ENCODE data around the gene GJB1.

GJB1 gene

DNA sequence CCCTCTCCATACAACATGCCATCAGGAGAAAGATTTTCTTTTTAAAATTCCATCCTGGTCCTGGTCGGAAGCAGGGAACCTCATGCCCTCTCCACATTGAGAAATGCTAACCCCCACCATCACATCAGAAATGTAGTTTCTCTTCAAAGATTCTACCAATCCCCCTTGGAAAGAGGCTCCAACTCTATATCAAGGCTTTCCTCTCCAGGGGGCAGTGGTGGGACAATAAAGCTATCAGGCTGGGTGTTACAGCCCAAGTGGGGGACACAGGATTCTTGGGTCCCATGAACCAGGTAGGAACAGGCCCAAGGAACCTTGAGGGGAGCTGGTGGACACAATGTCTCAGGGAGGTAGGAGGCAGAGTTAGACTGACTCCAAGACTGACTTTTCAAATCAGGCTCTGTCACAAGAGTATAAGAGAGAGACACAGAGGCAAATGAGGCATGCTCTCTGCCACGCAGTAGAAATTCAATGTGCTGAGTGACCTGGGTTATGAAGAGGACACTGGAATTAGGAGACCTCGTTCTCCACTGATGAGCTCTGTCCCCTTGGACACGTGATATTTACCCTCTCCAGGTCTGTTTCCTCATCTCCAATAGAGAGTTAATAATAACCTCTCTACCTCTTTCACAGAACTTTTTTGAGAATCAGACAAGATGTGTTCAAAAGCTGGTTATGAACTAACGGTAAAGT lies 4.5 kb downstream of the GJB1 start:
- H3K27ac ChIP-seq = no peak overlapping the region
- TF ChIP-seq ZFX (IDR thresholded peaks at IDR 0.05) = no peak
- TF ChIP-seq, protein P1, sequence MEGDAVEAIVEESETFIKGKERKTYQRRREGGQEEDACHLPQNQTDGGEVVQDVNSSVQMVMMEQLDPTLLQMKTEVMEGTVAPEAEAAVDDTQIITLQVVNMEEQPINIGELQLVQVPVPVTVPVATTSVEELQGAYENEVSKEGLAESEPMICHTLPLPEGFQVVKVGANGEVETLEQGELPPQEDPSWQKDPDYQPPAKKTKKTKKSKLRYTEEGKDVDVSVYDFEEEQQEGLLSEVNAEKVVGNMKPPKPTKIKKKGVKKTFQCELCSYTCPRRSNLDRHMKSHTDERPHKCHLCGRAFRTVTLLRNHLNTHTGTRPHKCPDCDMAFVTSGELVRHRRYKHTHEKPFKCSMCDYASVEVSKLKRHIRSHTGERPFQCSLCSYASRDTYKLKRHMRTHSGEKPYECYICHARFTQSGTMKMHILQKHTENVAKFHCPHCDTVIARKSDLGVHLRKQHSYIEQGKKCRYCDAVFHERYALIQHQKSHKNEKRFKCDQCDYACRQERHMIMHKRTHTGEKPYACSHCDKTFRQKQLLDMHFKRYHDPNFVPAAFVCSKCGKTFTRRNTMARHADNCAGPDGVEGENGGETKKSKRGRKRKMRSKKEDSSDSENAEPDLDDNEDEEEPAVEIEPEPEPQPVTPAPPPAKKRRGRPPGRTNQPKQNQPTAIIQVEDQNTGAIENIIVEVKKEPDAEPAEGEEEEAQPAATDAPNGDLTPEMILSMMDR (conservative IDR thresholded peaks at IDR 0.05) = no peak

DNA sequence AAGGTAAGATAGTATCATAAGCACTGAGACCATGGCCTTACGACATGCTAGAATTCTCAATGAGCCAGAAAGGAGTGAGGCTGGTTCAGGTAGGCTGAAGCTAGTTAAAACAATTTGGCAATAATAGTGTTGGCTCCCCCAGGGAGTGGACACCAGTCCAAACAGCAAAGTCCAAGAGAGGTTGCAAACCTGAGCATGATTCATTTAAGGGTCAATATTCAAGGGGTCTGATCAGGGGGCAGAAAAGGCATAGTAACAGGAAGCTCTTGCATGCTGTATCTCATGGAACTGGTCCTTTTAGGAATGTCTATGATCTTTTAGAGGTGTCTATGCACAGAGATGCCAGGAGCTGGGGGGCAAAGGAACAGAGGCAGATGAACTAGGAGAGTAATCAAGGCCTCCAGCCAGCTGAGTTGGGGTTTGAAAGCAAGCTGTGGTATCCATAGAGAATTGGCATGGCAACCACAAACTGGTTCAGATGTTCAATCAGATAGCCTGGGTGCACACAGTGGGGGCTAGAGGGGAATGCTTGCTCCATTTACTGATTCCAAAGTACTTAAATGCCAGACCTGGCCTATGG lies 5.1 kb downstream of the GJB1 start:
- TF ChIP-seq, protein P1 (conservative IDR thresholded peaks at IDR 0.05) = no peak
- TF ChIP-seq ZFX (IDR thresholded peaks at IDR 0.05) = no peak
- no peak overlapping the region for H3K27ac ChIP-seq

DNA sequence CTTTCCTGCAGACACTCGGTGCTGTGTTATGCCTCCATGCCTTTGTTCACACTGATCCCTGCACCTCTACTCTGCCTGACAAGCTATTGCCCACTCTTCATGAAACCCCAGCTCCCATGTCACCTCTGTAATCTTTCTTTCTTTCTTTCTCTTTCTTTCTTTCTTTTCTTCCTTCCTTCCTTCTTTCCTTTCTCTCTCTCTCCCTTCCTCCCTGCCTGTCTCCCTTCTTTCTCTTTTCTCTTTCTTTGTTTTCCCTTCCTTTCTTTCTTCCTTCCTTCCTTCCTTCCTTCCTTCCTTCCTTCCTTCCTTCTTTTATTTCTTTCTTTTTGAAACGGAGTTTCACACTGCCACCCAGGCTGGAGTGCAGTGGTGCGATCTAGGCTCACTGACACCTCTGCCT lies 12.5 kb downstream of the GJB1 start:
- no peak overlapping the region for H3K27ac ChIP-seq
- no peak for TF ChIP-seq ZFX (IDR thresholded peaks at IDR 0.05)
- TF ChIP-seq, protein P1 (conservative IDR thresholded peaks at IDR 0.05) = no peak

DNA sequence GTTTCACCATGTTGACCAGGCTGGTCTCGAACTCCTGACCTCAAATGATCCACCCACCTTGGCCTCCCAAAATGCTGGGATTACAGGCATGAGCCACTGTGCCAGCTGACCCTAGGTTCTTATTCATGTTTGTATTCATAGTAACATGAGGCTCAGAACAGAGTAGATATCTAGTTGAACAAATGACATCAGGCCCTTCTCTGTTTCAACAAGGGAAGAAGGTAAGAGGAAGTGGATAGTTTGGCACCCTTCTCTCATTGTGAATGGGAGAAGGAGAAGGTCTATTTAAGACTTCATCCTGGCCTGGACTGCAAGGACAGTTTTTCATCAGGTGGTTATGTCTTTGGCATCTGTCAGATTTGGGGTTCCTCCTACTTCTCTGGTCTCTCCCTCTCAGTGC lies 13.8 kb downstream of the GJB1 start:
- no peak overlapping the region for H3K27ac ChIP-seq
- TF ChIP-seq, protein P1 (conservative IDR thresholded peaks at IDR 0.05) = no peak
- TF ChIP-seq ZFX (IDR thresholded peaks at IDR 0.05) = no peak

DNA sequence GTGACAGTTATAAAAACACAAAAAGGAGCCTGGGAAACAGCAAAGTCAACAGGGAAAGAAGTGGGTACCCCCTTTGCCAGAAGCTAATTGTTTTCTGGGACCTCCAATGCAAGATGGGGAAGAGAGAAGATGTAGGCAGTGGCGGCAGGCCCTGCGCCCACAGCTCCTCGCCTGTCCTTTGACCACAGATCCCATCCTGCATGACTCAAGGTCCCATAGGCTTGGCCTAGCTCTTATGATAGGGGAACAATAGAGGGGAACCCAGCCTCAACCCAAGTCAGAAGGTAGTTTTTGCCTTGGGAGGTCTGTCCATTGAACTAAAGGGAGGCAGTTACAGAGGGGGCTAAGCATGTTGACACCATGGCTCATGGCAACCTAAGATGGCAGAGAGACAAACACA lies 16.8 kb downstream of the GJB1 start:
- H3K27ac ChIP-seq = no peak overlapping the region
- TF ChIP-seq, protein P1 (conservative IDR thresholded peaks at IDR 0.05) = no peak
- TF ChIP-seq ZFX (IDR thresholded peaks at IDR 0.05) = no peak

DNA sequence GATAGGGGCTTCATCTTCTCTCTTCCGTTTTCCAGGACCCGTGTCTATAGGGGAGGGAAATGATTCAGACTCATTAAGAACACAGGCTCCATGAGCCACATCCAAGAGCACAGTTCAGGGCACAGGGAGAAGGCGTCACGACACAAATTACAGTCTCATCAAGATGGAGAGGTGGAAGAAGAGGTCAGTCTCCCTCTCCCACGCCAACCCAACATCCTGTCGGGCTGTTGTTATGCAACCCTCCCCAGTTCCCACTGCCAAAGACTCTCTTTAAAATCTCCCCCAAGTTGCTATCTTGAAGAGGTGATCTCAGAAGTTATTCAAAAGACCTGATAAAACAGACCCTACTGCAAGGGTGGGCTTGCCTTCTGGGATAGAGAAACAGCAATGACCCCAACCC lies 18.3 kb downstream of the GJB1 start:
- H3K27ac ChIP-seq = no peak overlapping the region
- TF ChIP-seq ZFX (IDR thresholded peaks at IDR 0.05) = no peak
- TF ChIP-seq, protein P1 (conservative IDR thresholded peaks at IDR 0.05) = no peak

DNA sequence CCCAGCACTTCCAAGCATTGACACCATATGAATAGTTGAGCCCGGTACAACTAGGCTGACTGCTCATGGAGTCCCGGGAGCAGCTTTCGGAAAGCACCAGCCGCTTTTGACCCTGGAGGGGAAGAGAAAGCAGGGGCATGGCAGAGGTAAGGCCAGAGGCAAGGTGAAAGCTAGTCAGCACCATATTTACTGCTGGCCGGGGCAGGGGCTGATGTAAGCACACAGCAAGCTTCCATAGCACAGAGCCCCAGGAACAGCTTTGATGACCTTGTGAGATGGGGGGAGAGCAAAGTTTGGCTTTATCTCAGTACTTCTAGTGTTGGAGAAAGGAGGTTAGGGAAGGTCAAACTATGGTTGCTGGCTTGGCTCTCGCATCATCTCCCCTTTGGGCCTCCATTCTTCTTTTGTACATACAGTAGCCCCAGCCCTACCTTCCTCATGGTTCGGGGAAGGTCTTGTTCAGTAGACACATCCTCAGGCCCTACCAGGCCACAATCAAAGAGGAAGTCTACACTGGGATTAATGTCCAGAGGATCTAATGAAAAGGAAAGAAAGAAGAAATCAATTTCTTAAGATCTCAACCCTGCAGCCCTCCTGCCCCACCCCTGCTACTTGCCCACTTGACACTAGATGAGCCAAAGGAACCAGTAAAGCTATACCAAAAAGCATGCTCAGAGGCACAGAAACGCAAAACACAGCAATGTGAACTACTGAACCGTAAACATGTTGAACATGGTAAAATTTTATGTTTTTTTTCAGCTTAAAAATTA lies 21.5 kb downstream of the GJB1 start:
- H3K27ac ChIP-seq = no peak overlapping the region
- TF ChIP-seq, protein P1 (conservative IDR thresholded peaks at IDR 0.05) = no peak
- no peak for TF ChIP-seq ZFX (IDR thresholded peaks at IDR 0.05)

Data from C4-2B (cell line).